Liver (tissue), 9 donors: ENCODE measurements around the gene SNTN. TPM values are rescaled to one million over a fixed set of nuclear protein-coding genes. Genes with fewer than 3 reads are reported as not detected.

ENCODE experiments used
- DNase-seq: peaks from one replicate; pipeline ENCODE4 v3.0.0-alpha.2; 2017; ENCODE audit warnings: low spot score
- H3K27ac ChIP-seq, 2 donors: one replicate each; pipeline ENCODE4 v1.7.0; 2013; ENCODE audit warnings: inconsistent platforms in 2 of 2, low read length in 2 of 2, control low read depth in 1 of 2, low read depth in 1 of 2, mild to moderate bottlenecking in 1 of 2
- H3K27me3 ChIP-seq, 4 donors: one replicate each; pipeline versions ENCODE4 v1.6.1 to v1.7.0; 2013; ENCODE audit warnings: low read length in 3 of 4, inconsistent platforms in 1 of 4, mild to moderate bottlenecking in 1 of 4, moderate library complexity in 1 of 4; ENCODE audit not compliant: control insufficient read depth in 4 of 4, insufficient read depth in 4 of 4
- H3K36me3 ChIP-seq, 4 donors: one replicate each; pipeline versions ENCODE4 v1.6.1 to v1.7.0; 2013; ENCODE audit warnings: low read length in 3 of 4, mild to moderate bottlenecking in 3 of 4, low read depth in 1 of 4, moderate library complexity in 1 of 4; ENCODE audit not compliant: control insufficient read depth in 4 of 4, insufficient read depth in 3 of 4
- H3K4me1 ChIP-seq, 4 donors: one replicate each; pipeline versions ENCODE4 v1.6.1 to v1.7.0; 2013; ENCODE audit warnings: low read length in 3 of 4, mild to moderate bottlenecking in 3 of 4, moderate library complexity in 1 of 4; ENCODE audit not compliant: control insufficient read depth in 4 of 4, insufficient read depth in 4 of 4
- H3K4me3 ChIP-seq, 3 donors: one replicate each; pipeline versions ENCODE4 v1.6.1 to v1.7.0; 2013; ENCODE audit warnings: low read length in 3 of 3, control low read depth in 1 of 3, low read depth in 1 of 3, mild to moderate bottlenecking in 1 of 3
- H3K9ac ChIP-seq, 2 donors: one replicate each; pipeline ENCODE4 v1.7.0; 2013; ENCODE audit warnings: low read length in 2 of 2, mild to moderate bottlenecking in 2 of 2, moderate library complexity in 2 of 2, control low read depth in 1 of 2, low read depth in 1 of 2
- H3K9me3 ChIP-seq, 4 donors: one replicate each; pipeline versions ENCODE4 v1.6.1 to v1.7.0; 2013; ENCODE audit warnings: low read length in 3 of 4; ENCODE audit not compliant: control insufficient read depth in 4 of 4
- EGR1 ChIP-seq, 2 donors: IDR thresholded peaks; 2 replicates each; pipeline ENCODE4 v1.6.1; 2016 to 2018; ENCODE audit warnings: antibody characterized with exemption in 2 of 2, low read depth in 2 of 2
- FOXA1 ChIP-seq: IDR thresholded peaks from 2 replicates; pipeline ENCODE4 v1.6.1; 2016; ENCODE audit warnings: antibody characterized with exemption
- FOXA2 ChIP-seq: IDR thresholded peaks from 2 replicates; pipeline ENCODE4 v1.6.1; 2016; ENCODE audit warnings: antibody characterized with exemption
- GABPA ChIP-seq, 2 donors: IDR thresholded peaks in 1 of 2; conservative IDR thresholded peaks in 1 of 2; 2 replicates each; pipeline ENCODE4 v1.6.1; 2016; ENCODE audit warnings: antibody characterized with exemption in 2 of 2, mild to moderate bottlenecking in 1 of 2, moderate library complexity in 1 of 2
- HNF4A ChIP-seq, 2 donors: conservative IDR thresholded peaks; 2 replicates each; pipeline ENCODE4 v1.6.1; 2016; ENCODE audit warnings: antibody characterized with exemption in 2 of 2, mild to moderate bottlenecking in 2 of 2
- HNF4G ChIP-seq: IDR thresholded peaks from 2 replicates; pipeline ENCODE4 v1.6.1; 2016; ENCODE audit warnings: antibody characterized with exemption
- JUND ChIP-seq, 2 donors: IDR thresholded peaks; 2 replicates each; pipeline ENCODE4 v1.6.1; 2016; ENCODE audit warnings: antibody characterized with exemption in 2 of 2
- NR2F2 ChIP-seq: IDR thresholded peaks from 2 replicates; pipeline ENCODE4 v1.6.1; 2016; ENCODE audit warnings: antibody characterized with exemption
- RAD21 ChIP-seq, 2 donors: IDR thresholded peaks; 2 replicates each; pipeline ENCODE4 v1.6.1; 2016; ENCODE audit warnings: antibody characterized with exemption in 2 of 2, mild to moderate bottlenecking in 2 of 2
- RXRA ChIP-seq, 2 donors: IDR thresholded peaks; 2 replicates each; pipeline ENCODE4 v1.6.1; 2017 to 2018; ENCODE audit warnings: antibody characterized with exemption in 2 of 2, mild to moderate bottlenecking in 1 of 2
- SP1 ChIP-seq: IDR thresholded peaks from 2 replicates; pipeline ENCODE4 v1.6.1; 2018; ENCODE audit warnings: antibody characterized with exemption, mild to moderate bottlenecking
- TAF1 ChIP-seq: conservative IDR thresholded peaks from 2 replicates; pipeline ENCODE4 v1.6.1; 2016; ENCODE audit warnings: antibody characterized with exemption, mild to moderate bottlenecking
- YY1 ChIP-seq: IDR thresholded peaks from 2 replicates; pipeline ENCODE4 v1.6.1; 2016; ENCODE audit warnings: antibody characterized with exemption, mild to moderate bottlenecking
- WGBS: extraction: QIAGEN DNeasy Blood & Tissue Kit; methylation state at CpG from one replicate; pipeline ENCODE4 v1.1.7; 2013; 5-methylcytosine and 5-hydroxymethylcytosine counted together
- polyA plus RNA-seq, 2 donors: library from polyadenylated mRNA; stranded (reverse) in 1 of 2; unstranded in 1 of 2; fragments of 200-250 nt in 1 of 2; fragments of >200 nt in 1 of 2; fragmentation: Nextera tagmentation in 1 of 2; extraction: Ambion mirVana in 1 of 2; gene quantifications; one replicate each; pipeline versions ENCODE4 v1.2.1 to v1.2.3, GENCODE V29; 2013 to 2015
- total RNA-seq, 2 donors: library from RNA; depleted of rRNA; stranded (reverse); fragments of >200 nt; gene quantifications; one replicate each; pipeline ENCODE4 v1.2.3, GENCODE V29; 2014
- TF ChIP-seq, protein P1 (sequence below): IDR thresholded peaks from 2 replicates; pipeline ENCODE4 v1.6.1; 2016; ENCODE audit warnings: antibody characterized with exemption
- TF ChIP-seq, protein P2 (sequence below): IDR thresholded peaks from 2 replicates; pipeline ENCODE4 v1.6.1; 2016; ENCODE audit warnings: antibody characterized with exemption, mild to moderate bottlenecking
- TF ChIP-seq, protein P3 (sequence below): IDR thresholded peaks from 2 replicates; pipeline ENCODE4 v1.6.1; 2016; ENCODE audit warnings: antibody characterized with exemption
- TF ChIP-seq, protein P4 (sequence below): IDR thresholded peaks from 2 replicates; pipeline ENCODE4 v1.6.1; 2016; ENCODE audit warnings: antibody characterized with exemption
- TF ChIP-seq, protein P5 (sequence below): fragments of 150-350 bp; IDR thresholded peaks from 2 replicates; pipeline ENCODE4 v1.5.1; 2017; ENCODE audit warnings: improper control_type of control experiment, low read depth, low read length; ENCODE audit not compliant: missing input control
- donor health status: healthy.
- donor health status: healthy.
- donor health status: healthy.
- donor health status: healthy.
- donor health status: healthy.

Gene SNTN
- total and polyA plus RNA-seq, 4 donors: not detected

DNA sequence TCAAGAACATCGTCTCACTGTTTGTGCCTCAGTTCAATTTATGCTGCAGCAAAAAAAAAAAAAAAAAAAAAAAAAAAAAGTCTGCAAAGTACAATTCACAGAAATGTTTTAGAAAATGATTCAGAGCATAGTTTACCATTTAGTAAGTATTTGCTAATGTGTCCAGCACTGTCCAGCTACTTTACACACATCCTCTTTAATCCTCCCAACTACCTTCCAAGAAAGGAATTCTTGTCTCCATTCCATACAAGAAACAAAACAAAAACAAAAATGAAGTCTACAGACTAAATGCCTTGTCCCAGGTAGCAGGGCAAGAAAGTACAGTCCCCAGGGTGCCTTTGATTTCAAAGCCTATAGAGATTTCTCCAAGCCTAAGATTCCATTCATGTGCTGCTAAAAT is 38.9 kb upstream of the SNTN start:
- TF ChIP-seq FOXA1 (no peak), NR2F2 (no peak), RAD21 (IDR thresholded peaks at IDR 0.05) (no peak), HNF4G (no peak), TAF1 (no peak), HNF4A (conservative IDR thresholded peaks at IDR 0.05) (no peak), GABPA (IDR thresholded peaks at IDR 0.05 in 1 of 2, conservative IDR thresholded peaks at IDR 0.05 in 1 of 2) (no peak), FOXA2 (no peak), RXRA (IDR thresholded peaks at IDR 0.05) (no peak), JUND (IDR thresholded peaks at IDR 0.05) (no peak), SP1 (no peak), YY1 (no peak), EGR1 (IDR thresholded peaks at IDR 0.05; ENCODE audit: low read depth in 2 of 2) (no peak)
- TF ChIP-seq, protein P1, sequence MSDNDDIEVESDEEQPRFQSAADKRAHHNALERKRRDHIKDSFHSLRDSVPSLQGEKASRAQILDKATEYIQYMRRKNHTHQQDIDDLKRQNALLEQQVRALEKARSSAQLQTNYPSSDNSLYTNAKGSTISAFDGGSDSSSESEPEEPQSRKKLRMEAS: no peak
- TF ChIP-seq, protein P2, sequence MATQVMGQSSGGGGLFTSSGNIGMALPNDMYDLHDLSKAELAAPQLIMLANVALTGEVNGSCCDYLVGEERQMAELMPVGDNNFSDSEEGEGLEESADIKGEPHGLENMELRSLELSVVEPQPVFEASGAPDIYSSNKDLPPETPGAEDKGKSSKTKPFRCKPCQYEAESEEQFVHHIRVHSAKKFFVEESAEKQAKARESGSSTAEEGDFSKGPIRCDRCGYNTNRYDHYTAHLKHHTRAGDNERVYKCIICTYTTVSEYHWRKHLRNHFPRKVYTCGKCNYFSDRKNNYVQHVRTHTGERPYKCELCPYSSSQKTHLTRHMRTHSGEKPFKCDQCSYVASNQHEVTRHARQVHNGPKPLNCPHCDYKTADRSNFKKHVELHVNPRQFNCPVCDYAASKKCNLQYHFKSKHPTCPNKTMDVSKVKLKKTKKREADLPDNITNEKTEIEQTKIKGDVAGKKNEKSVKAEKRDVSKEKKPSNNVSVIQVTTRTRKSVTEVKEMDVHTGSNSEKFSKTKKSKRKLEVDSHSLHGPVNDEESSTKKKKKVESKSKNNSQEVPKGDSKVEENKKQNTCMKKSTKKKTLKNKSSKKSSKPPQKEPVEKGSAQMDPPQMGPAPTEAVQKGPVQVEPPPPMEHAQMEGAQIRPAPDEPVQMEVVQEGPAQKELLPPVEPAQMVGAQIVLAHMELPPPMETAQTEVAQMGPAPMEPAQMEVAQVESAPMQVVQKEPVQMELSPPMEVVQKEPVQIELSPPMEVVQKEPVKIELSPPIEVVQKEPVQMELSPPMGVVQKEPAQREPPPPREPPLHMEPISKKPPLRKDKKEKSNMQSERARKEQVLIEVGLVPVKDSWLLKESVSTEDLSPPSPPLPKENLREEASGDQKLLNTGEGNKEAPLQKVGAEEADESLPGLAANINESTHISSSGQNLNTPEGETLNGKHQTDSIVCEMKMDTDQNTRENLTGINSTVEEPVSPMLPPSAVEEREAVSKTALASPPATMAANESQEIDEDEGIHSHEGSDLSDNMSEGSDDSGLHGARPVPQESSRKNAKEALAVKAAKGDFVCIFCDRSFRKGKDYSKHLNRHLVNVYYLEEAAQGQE: no peak
- TF ChIP-seq, protein P3, sequence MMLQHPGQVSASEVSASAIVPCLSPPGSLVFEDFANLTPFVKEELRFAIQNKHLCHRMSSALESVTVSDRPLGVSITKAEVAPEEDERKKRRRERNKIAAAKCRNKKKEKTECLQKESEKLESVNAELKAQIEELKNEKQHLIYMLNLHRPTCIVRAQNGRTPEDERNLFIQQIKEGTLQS: no peak
- TF ChIP-seq, protein P4, sequence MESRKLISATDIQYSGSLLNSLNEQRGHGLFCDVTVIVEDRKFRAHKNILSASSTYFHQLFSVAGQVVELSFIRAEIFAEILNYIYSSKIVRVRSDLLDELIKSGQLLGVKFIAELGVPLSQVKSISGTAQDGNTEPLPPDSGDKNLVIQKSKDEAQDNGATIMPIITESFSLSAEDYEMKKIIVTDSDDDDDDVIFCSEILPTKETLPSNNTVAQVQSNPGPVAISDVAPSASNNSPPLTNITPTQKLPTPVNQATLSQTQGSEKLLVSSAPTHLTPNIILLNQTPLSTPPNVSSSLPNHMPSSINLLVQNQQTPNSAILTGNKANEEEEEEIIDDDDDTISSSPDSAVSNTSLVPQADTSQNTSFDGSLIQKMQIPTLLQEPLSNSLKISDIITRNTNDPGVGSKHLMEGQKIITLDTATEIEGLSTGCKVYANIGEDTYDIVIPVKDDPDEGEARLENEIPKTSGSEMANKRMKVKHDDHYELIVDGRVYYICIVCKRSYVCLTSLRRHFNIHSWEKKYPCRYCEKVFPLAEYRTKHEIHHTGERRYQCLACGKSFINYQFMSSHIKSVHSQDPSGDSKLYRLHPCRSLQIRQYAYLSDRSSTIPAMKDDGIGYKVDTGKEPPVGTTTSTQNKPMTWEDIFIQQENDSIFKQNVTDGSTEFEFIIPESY: no peak
- TF ChIP-seq, protein P5, sequence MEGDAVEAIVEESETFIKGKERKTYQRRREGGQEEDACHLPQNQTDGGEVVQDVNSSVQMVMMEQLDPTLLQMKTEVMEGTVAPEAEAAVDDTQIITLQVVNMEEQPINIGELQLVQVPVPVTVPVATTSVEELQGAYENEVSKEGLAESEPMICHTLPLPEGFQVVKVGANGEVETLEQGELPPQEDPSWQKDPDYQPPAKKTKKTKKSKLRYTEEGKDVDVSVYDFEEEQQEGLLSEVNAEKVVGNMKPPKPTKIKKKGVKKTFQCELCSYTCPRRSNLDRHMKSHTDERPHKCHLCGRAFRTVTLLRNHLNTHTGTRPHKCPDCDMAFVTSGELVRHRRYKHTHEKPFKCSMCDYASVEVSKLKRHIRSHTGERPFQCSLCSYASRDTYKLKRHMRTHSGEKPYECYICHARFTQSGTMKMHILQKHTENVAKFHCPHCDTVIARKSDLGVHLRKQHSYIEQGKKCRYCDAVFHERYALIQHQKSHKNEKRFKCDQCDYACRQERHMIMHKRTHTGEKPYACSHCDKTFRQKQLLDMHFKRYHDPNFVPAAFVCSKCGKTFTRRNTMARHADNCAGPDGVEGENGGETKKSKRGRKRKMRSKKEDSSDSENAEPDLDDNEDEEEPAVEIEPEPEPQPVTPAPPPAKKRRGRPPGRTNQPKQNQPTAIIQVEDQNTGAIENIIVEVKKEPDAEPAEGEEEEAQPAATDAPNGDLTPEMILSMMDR: no peak
- WGBS: 94% methylated on average over 1 of the region's 1 CpG
- H3K4me1 ChIP-seq: no peaks in the 10 kb centered on the region
- no peak overlapping the region for H3K9ac ChIP-seq
- no peaks in the 10 kb centered on the region for H3K27me3 ChIP-seq
- H3K27ac ChIP-seq: no peak overlapping the region
- DNase-seq: no peak
- H3K4me3 ChIP-seq: no peak overlapping the region
- no peaks in the 10 kb centered on the region for H3K36me3 ChIP-seq
- H3K9me3 ChIP-seq: no peaks in the 10 kb centered on the region
